PC-9 (cell line): ENCODE data around the gene GTF3C4. TPM values are rescaled to one million over a fixed set of nuclear protein-coding genes. Genes with fewer than 3 reads are reported as not detected.
A peak's percentile ranks its signal among the peaks of the same experiment; 100 is the strongest.

Experiments
- BruUV-seq: library from RNA; stranded (reverse); fragments of 400-500 nt; replicated peaks from 2 replicates; lab custom pipeline; 2021; lab: Mats Ljungman, UMichigan
- CTCF ChIA-PET: fragments of 300-600 bp; sonication (Branson Sonifier 250); formaldehyde crosslinking; loops from one replicate; lab custom pipeline; 2022; ENCODE audit warnings: antibody characterized with exemption; lab: Charles Lee
- POLR2A ChIA-PET: fragments of 300-600 bp; sonication (Branson Sonifier 250); formaldehyde crosslinking; loops from one replicate; lab custom pipeline; 2022; ENCODE audit warnings: antibody characterized with exemption; ENCODE audit not compliant: unreplicated experiment; lab: Charles Lee
- DNase-seq, 2 experiments: peaks; one replicate each; pipeline versions ENCODE4 v3.0.0 to v3.0.0-alpha.2; 2015 to 2022; ENCODE audit warnings: mixed read lengths in 1 of 2
- H2AFZ ChIP-seq: fragments of 200-600 bp; sonication (generic); 2 replicates; pipeline ENCODE4 v1.8.1; 2017; ENCODE audit warnings: antibody characterized with exemption
- H3F3A ChIP-seq: fragments of 200-600 bp; sonication (generic); 2 replicates; pipeline ENCODE4 v1.8.1; 2017; ENCODE audit warnings: antibody characterized with exemption, mild to moderate bottlenecking, low read depth; ENCODE audit not compliant: insufficient read depth
- H3K27ac ChIP-seq: fragments of 200-600 bp; sonication (generic); 2 replicates; pipeline ENCODE4 v1.6.1; 2016; ENCODE audit warnings: mixed run types
- H3K27me3 ChIP-seq: fragments of 200-600 bp; sonication (generic); 2 replicates; pipeline ENCODE4 v1.6.1; 2016; ENCODE audit warnings: low read depth, mixed run types; ENCODE audit not compliant: insufficient read depth
- H3K36me3 ChIP-seq: fragments of 200-600 bp; sonication (generic); 2 replicates; pipeline ENCODE4 v1.6.1; 2016; ENCODE audit warnings: low read depth, mixed run types
- H3K4me1 ChIP-seq: fragments of 200-600 bp; sonication (generic); replicated peaks from 2 replicates; pipeline ENCODE4 v1.6.1; 2016; ENCODE audit warnings: mixed run types; ENCODE audit not compliant: insufficient read depth
- H3K4me2 ChIP-seq: fragments of 200-600 bp; sonication (generic); 2 replicates; pipeline ENCODE4 v1.6.1; 2017; ENCODE audit warnings: mixed run types
- H3K4me3 ChIP-seq: fragments of 200-600 bp; sonication (generic); 2 replicates; pipeline ENCODE4 v1.6.1; 2016; ENCODE audit warnings: mixed run types
- H3K79me2 ChIP-seq: fragments of 200-600 bp; sonication (generic); 2 replicates; pipeline ENCODE4 v1.6.1; 2017; ENCODE audit warnings: low read depth, mixed run types
- H3K9me2 ChIP-seq: fragments of 200-600 bp; sonication (generic); 2 replicates; pipeline ENCODE4 v1.8.1; 2017; ENCODE audit warnings: mild to moderate bottlenecking; ENCODE audit not compliant: insufficient read depth
- H3K9me3 ChIP-seq: fragments of 200-600 bp; sonication (generic); 2 replicates; pipeline ENCODE4 v1.8.1; 2016; ENCODE audit warnings: low read depth; ENCODE audit not compliant: insufficient read depth
- H4K20me1 ChIP-seq: fragments of 200-600 bp; sonication (generic); 2 replicates; pipeline ENCODE4 v1.8.1; 2017; ENCODE audit not compliant: insufficient read depth
- EZH2 ChIP-seq: fragments of 200-600 bp; sonication (generic); IDR thresholded peaks from 2 replicates; pipeline ENCODE4 v1.8.0; 2017; ENCODE audit warnings: antibody characterized with exemption, low read depth
- intact Hi-C: fragments of 100-400 bp; cut with micrococcal nuclease; formaldehyde crosslinking; loops from one replicate; pipeline ENCODE4 v1.10.0; 2022; ENCODE audit not compliant: unreplicated experiment
- total RNA-seq: library from RNA; stranded (reverse); gene quantifications from 2 replicates; pipeline ENCODE4 v1.2.3, GENCODE V29; 2021
- TF ChIP-seq, protein P1 (sequence below): fragments of 200-600 bp; sonication (generic); conservative IDR thresholded peaks from 2 replicates; pipeline ENCODE4 v1.6.1; 2017; ENCODE audit warnings: mixed run types, antibody characterized with exemption, mild to moderate bottlenecking, moderate library complexity

GTF3C4 gene
- total RNA-seq, 1 experiment from 2014 or later = 24.7 TPM

DNA sequence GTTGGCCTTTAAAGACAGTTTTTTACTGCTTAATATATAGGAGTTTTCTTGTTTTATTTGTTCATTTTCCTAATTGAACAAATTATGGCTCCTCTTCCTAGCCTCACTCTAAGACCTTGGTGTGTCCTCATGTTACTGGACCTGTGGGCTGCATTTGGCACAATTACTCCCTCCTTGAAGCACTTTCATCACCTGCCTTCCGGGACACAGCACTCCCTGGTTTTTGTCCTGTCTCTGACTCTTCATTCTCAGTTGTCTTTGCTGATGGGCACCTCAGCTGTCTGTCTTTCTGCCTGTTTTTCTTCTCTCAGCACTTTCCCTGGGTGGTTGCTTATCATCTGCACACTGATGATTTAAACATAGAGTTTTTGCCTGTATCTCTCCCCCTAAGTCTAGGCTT is 13.6 kb downstream of the GTF3C4 start:
- Histone ChIP-seq H3K27ac (no peak overlapping the region), H3K27me3 (no peaks in the 10 kb centered on the region), H3K4me2 (no peak overlapping the region), H3K4me1 (no peaks in the 10 kb centered on the region), H4K20me1 (peaks cover 53% of the 10 kb centered on the region), H3F3A (no peaks in the 10 kb centered on the region), H2AFZ (no peak overlapping the region), H3K36me3 (peaks cover 30% of the 10 kb centered on the region), H3K9me3 (no peaks in the 10 kb centered on the region), H3K9me2 (no peaks in the 10 kb centered on the region), H3K4me3 (no peak overlapping the region), H3K79me2 (peaks cover 28% of the 10 kb centered on the region)
- intact Hi-C loops = no loop called here
- no peak for DNase-seq
- no peak for TF ChIP-seq EZH2
- TF ChIP-seq, protein P1, sequence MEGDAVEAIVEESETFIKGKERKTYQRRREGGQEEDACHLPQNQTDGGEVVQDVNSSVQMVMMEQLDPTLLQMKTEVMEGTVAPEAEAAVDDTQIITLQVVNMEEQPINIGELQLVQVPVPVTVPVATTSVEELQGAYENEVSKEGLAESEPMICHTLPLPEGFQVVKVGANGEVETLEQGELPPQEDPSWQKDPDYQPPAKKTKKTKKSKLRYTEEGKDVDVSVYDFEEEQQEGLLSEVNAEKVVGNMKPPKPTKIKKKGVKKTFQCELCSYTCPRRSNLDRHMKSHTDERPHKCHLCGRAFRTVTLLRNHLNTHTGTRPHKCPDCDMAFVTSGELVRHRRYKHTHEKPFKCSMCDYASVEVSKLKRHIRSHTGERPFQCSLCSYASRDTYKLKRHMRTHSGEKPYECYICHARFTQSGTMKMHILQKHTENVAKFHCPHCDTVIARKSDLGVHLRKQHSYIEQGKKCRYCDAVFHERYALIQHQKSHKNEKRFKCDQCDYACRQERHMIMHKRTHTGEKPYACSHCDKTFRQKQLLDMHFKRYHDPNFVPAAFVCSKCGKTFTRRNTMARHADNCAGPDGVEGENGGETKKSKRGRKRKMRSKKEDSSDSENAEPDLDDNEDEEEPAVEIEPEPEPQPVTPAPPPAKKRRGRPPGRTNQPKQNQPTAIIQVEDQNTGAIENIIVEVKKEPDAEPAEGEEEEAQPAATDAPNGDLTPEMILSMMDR = no peak
- ChIA-PET POLR2A (no interaction called here), CTCF (no interaction called here)
- no TSS peak for BruUV-seq

DNA sequence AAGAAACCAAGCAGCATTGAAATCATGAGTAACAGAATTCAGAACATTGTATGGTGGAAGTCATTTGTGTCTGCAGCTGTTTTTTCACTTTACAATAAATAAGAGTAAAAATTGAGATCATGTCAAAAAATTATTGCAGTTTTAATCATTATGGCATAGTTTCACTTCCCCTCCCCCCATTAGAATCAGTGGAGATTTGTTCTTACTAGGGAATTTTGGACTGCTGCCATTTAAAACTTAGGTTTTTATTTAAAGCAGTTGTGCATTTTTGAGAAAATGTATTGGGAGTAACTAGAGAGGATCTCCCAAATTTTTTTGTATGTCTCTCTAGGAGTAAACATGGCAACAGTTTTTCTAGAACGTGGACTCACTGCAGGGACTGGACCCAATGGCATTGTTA is 20.4 kb downstream of the GTF3C4 start:
- H3K79me2 ChIP-seq = no peaks in the 10 kb centered on the region
- H3K4me3 ChIP-seq = no peak overlapping the region
- intact Hi-C loops = no loop called here
- no peaks in the 10 kb centered on the region for H3K9me2 ChIP-seq
- ChIA-PET CTCF (no interaction called here), POLR2A (no interaction called here)
- no peak overlapping the region for H3K4me2 ChIP-seq
- no peak for TF ChIP-seq EZH2
- no peak overlapping the region for H3K27ac ChIP-seq
- H3K27me3 ChIP-seq = no peaks in the 10 kb centered on the region
- H3K36me3 ChIP-seq = peaks cover 27% of the 10 kb centered on the region
- H3K9me3 ChIP-seq = no peaks in the 10 kb centered on the region
- no peak for DNase-seq
- H3F3A ChIP-seq = no peaks in the 10 kb centered on the region
- H2AFZ ChIP-seq = no peak overlapping the region
- H3K4me1 ChIP-seq = no peaks in the 10 kb centered on the region
- BruUV-seq = no TSS peak
- H4K20me1 ChIP-seq = peaks cover 8% of the 10 kb centered on the region; the same call in 1 of the 2 replicates

DNA sequence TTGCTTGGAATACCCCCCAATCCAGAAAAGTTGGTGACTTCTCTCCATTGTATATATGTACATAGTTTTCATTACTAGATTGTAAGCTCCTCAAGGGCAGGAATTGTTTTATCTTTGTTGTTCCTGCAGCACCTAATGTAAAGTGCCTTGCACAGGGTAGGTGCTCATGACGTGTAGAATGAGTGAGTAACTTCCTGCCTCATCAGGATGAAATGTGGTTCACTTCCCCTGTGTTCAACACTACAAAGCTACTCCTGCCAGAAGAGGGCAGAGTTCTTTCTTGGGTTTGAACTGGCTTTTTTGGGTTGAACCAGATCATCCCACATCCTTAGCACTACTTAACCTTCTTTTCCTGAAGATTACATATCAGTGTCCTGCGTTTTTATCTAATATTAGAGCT is 23.9 kb downstream of the GTF3C4 start:
- Histone ChIP-seq H3F3A (no peaks in the 10 kb centered on the region), H3K4me3 (no peak overlapping the region), H3K79me2 (no peaks in the 10 kb centered on the region), H3K27ac (no peak overlapping the region), H3K9me3 (peaks cover 18% of the 10 kb centered on the region), H3K4me2 (no peak overlapping the region), H2AFZ (no peak overlapping the region), H3K9me2 (no peaks in the 10 kb centered on the region), H3K27me3 (no peaks in the 10 kb centered on the region), H3K4me1 (no peaks in the 10 kb centered on the region), H3K36me3 (peaks cover 10% of the 10 kb centered on the region), H4K20me1 (peaks cover 3% of the 10 kb centered on the region; the same call in 1 of the 2 replicates)
- ChIA-PET POLR2A (no interaction called here), CTCF (no interaction called here)
- no peak for DNase-seq
- no peak for TF ChIP-seq EZH2
- TF ChIP-seq, protein P1 = peak; percentile 37; the same call in 1 of the 2 replicates
- intact Hi-C loops = no loop called here
- no TSS peak for BruUV-seq

DNA sequence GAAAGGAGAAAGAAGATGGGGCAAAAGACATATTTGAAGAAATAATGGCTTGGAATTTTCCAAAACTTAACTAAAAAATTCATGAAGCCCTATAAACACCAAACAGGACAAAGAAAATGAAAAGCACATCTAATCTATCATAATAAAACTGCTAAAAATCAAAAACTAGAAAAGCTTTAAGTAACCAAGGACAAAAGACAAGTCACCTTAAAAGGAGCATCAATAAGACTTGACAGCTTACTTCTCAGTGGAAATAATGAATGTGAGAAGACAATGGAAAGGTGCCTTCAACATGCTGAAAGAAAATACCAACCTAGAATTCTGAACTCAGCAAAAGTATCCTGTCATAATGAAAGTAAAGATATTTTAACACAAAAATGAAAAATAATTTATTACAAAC is 27.0 kb downstream of the GTF3C4 start:
- Histone ChIP-seq H3K79me2 (no peaks in the 10 kb centered on the region), H3F3A (no peaks in the 10 kb centered on the region), H3K9me3 (peaks cover 18% of the 10 kb centered on the region), H2AFZ (no peak overlapping the region), H3K27ac (no peak overlapping the region), H3K4me3 (no peak overlapping the region), H3K9me2 (no peaks in the 10 kb centered on the region), H3K36me3 (no peaks in the 10 kb centered on the region), H3K27me3 (no peaks in the 10 kb centered on the region), H3K4me1 (no peaks in the 10 kb centered on the region), H4K20me1 (peaks cover 3% of the 10 kb centered on the region; the same call in 1 of the 2 replicates), H3K4me2 (no peak overlapping the region)
- no TSS peak for BruUV-seq
- ChIA-PET CTCF (no interaction called here), POLR2A (no interaction called here)
- intact Hi-C loops = no loop called here
- no peak for DNase-seq
- TF ChIP-seq, protein P1 = no peak
- no peak for TF ChIP-seq EZH2
